HG02840 (cell line): ENCODE data around the gene JMJD1C.

ENCODE experiments used
- ATAC-seq: cut with Tn5 transposase; IDR thresholded peaks from one replicate; pipeline ENCODE4 v1.9.1; 2021; ENCODE audit warnings: mild to moderate bottlenecking, moderate library complexity, moderate number of reproducible peaks; ENCODE audit not compliant: unreplicated experiment, low FRiP score

Gene JMJD1C

DNA sequence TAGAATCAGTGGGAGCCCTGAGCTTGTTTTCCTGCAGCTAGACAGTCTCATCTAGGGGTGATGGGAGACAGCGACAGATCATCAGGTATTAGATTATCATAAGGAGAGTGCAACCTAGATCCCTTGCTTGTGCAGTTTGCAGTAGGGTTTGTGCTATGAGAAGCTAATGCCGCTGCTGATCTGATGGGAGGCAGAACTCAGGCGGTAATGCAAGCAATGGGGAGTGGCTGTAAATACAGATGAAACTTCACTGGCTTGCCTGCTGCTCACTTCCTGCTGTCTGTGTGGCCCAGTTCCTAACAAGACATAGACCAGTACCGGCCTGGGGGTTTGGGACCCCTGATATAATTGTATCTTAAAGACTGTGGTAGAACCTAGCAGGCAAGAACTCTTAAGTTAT is 315.0 kb downstream of the JMJD1C start:
- no peak for ATAC-seq

DNA sequence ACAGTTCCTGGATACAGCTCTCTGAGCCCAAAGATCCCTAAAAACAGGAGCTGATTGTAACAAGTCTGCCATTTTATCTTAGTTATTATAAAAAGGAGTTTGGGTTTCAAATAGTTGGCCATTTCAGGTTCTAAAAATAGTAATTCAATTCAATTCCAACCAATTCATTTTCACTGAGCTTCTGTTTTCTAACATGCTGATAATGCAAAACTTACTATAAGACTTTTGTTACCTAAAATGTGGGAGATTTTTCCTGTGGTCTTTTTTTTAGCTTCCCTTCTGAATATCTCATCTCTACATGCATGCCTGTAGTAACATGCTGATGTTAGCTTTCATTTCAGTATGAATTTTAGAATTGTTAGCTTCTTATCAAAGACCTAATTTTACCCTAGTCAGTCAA is 319.3 kb downstream of the JMJD1C start:
- no peak for ATAC-seq

DNA sequence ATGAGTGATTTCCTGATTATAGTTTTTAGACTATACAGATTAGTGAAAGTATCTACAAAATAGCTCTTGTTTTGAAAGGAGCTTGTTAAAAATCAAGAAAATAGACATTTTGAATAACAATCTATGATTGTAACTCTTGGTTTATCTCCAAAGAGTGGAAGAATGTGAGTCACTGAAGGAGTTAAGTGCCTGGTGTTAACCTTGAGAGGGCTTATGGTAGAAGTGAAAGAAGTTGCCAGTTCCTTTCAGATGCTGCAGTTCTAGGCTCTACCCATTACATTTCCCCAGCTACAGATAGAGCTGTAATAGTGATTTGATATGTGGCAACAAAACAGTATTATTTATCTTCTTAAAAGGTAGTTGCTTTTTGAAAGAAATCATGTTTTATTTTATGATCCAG is 320.0 kb downstream of the JMJD1C start:
- ATAC-seq = no peak

DNA sequence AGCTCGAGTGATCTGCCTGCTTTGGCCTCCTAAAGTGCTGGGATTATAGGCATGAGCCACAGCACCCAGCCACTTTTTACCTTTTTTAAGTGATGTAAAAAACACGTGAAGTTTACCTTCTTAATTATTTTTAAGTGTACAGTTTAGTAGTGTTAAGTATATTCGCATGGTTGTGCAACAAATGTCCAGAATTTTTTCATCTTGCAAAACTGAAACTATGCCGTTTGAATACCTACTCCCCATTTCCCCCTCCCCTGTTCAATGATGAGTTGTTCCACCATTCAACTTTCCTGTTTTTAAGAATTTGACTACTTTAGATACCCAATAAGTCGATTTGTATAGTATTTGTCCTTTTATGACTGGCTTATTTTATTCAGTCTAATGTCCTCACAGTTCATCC is 321.8 kb downstream of the JMJD1C start:
- ATAC-seq = no peak

DNA sequence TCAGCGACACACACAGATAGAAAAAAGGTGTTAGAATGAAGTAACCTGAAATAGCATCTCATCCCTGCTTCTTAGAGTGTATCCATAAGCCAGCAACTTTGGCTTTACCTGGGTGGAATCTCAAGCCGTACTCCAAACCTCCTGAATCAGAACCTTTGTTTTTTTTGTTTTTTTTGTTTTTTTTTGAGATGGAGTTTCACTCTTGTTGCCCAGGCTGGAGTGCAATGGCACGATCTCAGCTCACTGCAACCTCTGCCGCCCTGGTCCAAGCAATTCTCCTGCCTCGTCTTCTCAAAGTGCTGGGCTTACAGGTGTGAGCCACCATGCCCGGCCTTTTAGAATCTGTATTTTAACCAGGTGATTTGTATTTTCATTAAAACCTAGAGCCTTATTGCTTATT is 323.6 kb downstream of the JMJD1C start:
- ATAC-seq = no peak

DNA sequence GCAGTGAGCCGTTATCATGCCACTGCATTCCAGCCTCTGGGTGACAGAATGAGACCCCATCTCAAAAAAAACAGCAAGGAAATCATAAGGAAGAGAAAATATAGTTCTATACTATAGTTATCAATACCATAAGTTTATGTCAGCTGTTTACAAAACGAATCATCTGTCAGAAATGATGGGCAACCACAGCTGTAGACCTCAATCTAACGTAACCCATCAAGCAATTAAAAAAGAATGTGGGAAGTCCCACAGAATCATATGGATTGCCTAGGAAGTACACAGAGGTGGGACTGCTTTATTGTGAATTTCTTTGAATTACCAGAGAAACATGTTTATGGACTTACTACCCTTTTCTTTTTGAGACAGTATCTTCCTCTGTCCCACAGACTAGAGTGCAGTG is 325.7 kb downstream of the JMJD1C start:
- ATAC-seq = no peak

DNA sequence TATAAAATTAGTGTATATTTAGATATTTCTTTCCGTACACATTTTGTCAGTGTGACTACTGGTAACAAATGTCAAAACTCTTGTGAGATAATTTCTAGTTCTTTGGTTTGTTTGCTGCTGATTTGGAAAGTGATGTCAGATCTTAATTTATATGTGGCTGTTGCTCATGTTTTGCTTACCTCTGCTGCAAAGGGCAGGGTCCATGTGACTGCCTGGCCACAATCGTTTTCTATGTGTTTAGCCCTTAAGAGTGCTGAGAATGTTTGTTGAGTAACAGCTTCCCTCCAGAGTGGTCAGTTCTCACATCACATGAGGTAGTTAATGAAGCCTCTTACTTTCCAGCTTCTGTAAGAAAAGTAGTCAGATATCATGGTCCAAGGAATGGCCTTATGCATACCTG is 328.5 kb downstream of the JMJD1C start:
- ATAC-seq = no peak

DNA sequence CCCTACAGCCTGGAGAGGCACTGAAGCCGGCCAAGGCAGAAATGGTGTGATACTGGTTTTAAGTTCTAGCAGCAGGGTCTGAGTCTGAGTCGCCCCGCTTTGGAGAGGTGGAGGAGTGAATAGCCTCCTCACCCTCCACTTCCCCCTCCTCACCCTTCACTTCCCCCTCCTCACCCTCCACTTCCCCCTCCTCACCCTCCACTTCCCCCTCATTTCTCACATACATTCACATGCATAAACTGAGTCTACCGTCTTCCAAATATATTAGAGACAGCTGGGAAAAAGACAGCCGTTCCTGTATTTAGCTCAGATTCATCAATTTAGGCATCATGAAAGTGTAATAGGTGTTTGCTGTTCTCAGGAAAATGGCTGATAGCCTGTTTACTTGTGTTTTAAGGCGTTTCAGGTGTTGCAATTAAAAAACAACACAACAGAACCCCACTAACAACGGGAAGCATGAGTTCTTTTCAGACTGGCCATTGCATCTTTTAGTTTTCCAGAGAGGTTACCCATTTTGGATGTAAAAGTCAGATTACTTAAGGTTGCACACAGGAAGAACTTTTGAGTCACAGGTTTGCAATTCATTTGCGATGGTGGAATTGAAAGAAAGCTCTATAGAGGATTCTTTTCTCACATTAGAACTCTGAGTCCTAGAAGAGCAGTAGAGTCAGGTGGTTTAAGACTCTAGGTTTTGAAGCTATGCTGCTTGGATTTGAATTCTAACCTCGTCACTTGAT is 331.8 kb downstream of the JMJD1C start:
- no peak for ATAC-seq

DNA sequence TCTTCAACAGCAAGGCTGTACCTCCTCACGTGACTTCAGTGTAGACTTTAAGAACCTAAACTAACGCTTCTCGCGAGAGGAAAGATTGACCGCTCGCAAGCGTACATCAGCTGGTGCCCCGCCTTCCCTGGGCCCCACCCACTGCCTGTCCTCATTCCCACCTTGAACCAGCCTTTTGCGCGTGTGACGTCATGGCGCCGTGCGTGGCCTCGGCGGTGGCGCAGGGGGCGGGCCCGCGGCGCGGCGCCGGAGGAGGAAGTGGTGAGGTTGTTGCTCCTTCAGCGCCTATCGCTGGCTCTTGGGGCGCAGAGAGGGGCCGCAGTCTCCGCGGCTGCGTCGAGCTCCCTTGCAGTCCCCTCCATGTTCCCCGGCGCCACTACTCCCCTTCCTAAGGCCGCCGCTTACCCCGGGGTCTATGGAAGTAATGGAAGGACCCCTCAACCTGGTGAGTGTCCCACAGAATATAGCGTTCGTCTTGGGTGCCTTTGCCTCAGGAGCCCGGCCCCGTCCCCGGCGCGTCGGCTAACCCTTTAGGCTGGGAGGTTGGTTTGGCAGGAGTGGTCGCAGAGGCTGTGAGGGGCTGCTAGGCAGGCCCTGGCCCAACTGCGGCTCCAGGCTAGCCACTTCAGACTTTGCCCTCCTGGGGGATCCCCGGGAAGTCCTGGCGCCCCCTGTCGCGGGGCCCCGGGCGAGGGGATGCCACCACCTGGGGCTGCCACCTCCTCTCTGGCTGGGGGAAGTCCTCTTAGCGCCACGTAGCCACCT is 332.5 kb downstream of the JMJD1C start, which contains the start of gene NRBF2:
Gene NRBF2 (plus strand): TSS at position 273 of the 765 bp plus-strand sequence. CDS start 143 bp downstream, at position 416.
- peak; percentile 98 for ATAC-seq

DNA sequence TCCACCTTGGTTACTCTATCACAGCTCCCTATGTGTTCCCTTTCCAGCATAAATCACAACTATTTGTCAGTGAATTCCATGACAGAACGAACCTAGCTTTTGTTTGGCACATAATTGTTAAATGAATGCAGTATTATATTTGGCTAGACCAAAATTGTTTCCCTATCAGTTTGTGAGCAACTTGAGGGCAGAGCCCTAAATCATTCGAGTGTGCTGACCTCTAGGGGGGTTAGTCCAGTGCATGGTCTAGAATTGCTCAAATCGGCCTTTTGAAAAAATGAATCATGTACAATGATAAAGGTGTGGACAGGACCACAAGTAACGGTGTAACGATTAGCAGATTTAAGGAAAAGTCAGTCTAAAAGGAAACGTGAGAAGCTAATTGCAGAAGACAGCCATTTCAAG is 333.1 kb downstream of the JMJD1C start:
- ATAC-seq = no peak

DNA sequence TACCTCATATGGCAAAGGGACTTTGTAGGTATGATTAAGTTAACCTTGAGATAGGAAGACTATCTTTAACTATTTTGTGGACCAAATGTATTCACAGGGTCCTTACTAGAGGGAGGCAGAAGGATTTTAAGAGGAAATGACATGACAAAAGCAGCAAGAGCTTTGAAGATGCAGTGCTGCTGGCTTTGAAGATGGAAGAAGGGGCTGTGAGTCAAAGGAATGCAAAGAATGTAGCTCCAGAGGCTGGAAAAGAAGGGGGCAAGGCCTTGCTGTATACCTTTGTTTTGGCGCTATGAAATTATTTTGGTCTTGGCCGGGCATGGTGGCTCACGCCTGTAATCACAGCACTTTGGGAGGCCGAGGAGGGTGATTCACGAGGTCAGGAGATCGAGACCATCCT is 335.9 kb downstream of the JMJD1C start:
- ATAC-seq = no peak

DNA sequence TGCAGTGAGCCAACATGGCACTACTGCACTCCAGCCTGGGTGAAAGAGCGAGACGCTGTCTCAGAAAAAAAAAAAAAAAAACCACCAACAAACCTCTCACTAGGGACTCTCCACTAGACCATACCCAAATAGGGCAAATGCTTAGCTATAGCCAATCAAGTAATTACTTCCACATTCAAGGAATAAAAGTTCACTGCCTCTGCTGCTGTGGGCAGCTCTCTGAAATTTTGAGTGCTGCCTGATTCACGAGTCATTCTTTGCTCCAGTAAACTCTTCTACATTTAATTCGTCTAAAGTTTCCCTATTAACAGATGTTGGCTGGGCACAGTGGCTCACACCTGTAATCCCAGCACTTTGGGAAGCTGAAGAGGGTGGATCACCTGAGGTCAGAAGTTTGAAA is 337.3 kb downstream of the JMJD1C start:
- ATAC-seq = no peak

DNA sequence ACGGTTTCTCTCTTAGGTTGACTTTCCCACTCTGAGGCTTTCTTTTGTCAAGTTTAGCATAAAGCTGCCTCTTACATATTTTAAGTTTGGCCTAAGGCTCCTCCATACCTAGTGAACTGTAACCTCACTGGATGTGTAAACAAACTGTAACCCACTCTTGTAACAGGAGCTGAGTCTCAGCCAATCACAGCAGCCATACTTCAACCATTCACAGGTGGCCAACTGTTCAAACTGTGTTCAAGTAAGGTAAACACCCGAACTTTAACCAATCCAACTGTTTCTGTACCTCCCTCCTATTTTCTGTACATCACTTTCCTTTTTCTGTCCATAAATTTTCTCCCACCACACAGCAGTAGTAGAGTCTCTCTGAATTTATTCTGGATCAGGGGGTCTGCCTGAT is 340.3 kb downstream of the JMJD1C start:
- ATAC-seq = no peak

DNA sequence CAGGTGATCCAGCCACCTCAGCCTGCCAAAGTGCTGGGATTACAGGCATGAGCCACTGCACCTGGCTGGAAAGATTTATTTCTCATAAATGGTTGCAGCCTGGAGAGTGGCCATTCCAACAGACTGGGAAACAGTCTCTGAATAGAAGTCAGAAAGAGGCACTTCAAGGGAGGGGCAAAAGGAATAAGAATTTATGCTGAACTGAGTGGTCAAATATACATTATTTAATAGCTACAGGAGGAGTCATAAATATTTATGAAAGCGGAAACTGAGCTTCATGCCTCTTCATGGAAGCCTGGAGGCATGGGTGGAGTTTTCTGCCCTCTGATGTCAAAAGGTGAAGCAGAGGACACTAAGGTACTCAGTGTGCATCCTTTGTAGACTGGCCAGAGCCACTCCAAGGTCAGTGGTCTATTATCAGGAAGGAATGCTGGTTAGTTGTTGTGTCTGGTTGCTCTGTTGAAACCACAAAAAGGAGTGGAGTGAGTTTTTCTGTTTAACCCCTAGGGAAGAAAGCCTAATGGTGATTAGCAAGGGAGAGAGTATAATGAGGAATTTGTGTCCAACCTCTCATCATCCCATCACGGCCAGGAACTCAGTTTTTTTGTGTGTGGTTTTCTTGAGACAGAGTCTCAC is 341.9 kb downstream of the JMJD1C start:
- no peak for ATAC-seq

DNA sequence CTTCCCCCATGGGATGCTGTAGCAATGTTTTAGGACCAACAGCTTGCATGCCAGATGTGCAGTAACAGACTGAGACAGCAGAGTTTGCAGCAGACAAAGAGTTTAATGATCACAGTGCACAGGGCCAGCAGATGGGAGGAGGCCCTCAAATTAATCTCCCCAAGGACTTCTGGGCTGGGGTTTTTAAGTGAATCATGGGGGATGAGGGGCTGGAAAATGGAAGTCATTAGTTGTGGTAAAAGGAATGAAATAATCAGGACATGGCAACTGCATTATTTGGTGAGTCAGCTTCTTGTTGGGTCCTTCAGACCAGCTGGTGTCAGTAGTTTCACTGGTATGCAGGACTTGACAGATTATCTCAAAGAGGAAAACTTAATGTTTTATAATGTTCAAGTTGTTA is 345.2 kb downstream of the JMJD1C start:
- no peak for ATAC-seq

DNA sequence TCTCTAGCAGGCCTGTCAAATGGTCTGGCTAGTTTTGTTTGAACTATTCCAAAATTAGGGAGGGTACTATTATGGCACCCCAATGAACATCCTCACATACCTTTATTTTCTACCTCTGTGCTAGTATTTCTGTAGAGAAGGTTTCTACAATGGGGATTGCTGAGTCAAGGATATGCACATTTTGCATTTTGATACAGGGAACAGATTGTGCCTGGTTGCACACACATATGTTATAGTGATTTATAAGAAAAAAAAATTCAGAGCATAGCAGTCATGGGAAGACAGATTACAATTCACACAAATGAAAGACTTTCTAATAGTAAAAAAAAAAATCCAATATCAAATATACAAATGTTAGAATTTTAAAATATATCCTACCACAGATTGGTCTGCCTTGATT is 346.7 kb downstream of the JMJD1C start:
- no peak for ATAC-seq
